Caco-2 (cell line): Measurements from ENCODE around the gene SMIM17. TPM values are rescaled to one million over a fixed set of nuclear protein-coding genes. Genes with fewer than 3 reads are reported as not detected.

Experiments
- BruUV-seq: library from RNA; stranded (reverse); fragments of 400-500 nt; replicated peaks from 2 replicates; lab custom pipeline; 2021; lab: Mats Ljungman, UMichigan
- CTCF ChIA-PET: fragments of 300-600 bp; sonication (Branson Sonifier 250); formaldehyde crosslinking; loops from one replicate; lab custom pipeline; 2022; ENCODE audit warnings: antibody characterized with exemption; lab: Charles Lee
- POLR2A ChIA-PET: fragments of 300-600 bp; sonication (Branson Sonifier 250); formaldehyde crosslinking; loops from one replicate; lab custom pipeline; 2022; ENCODE audit warnings: antibody characterized with exemption; lab: Charles Lee
- DNase-seq, 2 experiments: peaks; one replicate each; pipeline versions ENCODE4 v3.0.0 to v3.0.0-alpha.2; 2020 to 2022
- H3K27me3 ChIP-seq: replicated peaks from 2 replicates; pipeline ENCODE4 v1.6.0; 2011; ENCODE audit warnings: low read length; ENCODE audit not compliant: control insufficient read depth, insufficient read depth
- H3K36me3 ChIP-seq: 2 replicates; pipeline ENCODE4 v1.5.1; 2011; ENCODE audit warnings: low read length; ENCODE audit not compliant: control insufficient read depth, insufficient read depth
- H3K4me1 ChIP-seq: fragments of 250-450 bp; sonication (Bioruptor Pico); 2 replicates; pipeline ENCODE4 v1.5.1; 2020; ENCODE audit warnings: mild to moderate bottlenecking
- H3K4me3 ChIP-seq: 2 replicates; pipeline ENCODE4 v1.5.1; 2011; ENCODE audit warnings: low read depth, mild to moderate bottlenecking, control low read depth, low read length
- H3K9me3 ChIP-seq: fragments of 250-450 bp; sonication (Bioruptor Pico); 2 replicates; pipeline ENCODE4 v1.5.1; 2020; ENCODE audit warnings: mild to moderate bottlenecking, moderate library complexity
- H3K27ac Mint-ChIP-seq: one replicate; pipeline ENCODE4 v1.8.0; 2022; ENCODE audit warnings: mixed read lengths; ENCODE audit not compliant: unreplicated experiment
- H3K27me3 Mint-ChIP-seq: one replicate; pipeline ENCODE4 v1.8.0; 2022; ENCODE audit warnings: mixed read lengths; ENCODE audit not compliant: insufficient read depth, unreplicated experiment
- H3K36me3 Mint-ChIP-seq: one replicate; pipeline ENCODE4 v1.8.0; 2022; ENCODE audit warnings: mild to moderate bottlenecking, mixed read lengths; ENCODE audit not compliant: insufficient read depth, unreplicated experiment
- H3K4me1 Mint-ChIP-seq: one replicate; pipeline ENCODE4 v1.8.0; 2022; ENCODE audit warnings: low read depth, mixed read lengths; ENCODE audit not compliant: unreplicated experiment
- H3K4me3 Mint-ChIP-seq: one replicate; pipeline ENCODE4 v1.8.0; 2022; ENCODE audit warnings: mild to moderate bottlenecking, moderate library complexity, mixed read lengths; ENCODE audit not compliant: unreplicated experiment
- H3K9me3 Mint-ChIP-seq: one replicate; pipeline ENCODE4 v1.8.0; 2022; ENCODE audit warnings: mixed read lengths; ENCODE audit not compliant: unreplicated experiment
- CTCF ChIP-seq, 2 experiments: fragments of 200-600 bp in 1 of 2; IDR thresholded peaks; 1 replicate in 1 of 2; 2 replicates in 1 of 2; pipeline versions ENCODE4 v1.5.1 to v1.8.0; 2011 to 2022; ENCODE audit warnings: antibody characterized with exemption in 1 of 2, control low read depth in 1 of 2, inconsistent platforms in 1 of 2, low read depth in 1 of 2, low read length in 1 of 2, mild to moderate bottlenecking in 1 of 2, moderate library complexity in 1 of 2; ENCODE audit not compliant: insufficient read depth in 1 of 2, severe bottlenecking in 1 of 2, unreplicated experiment in 1 of 2
- intact Hi-C: fragments of 100-400 bp; cut with micrococcal nuclease; formaldehyde crosslinking; loops from one replicate; pipeline ENCODE4 v1.10.0; 2022; ENCODE audit not compliant: unreplicated experiment
- total RNA-seq: library from RNA; stranded (reverse); gene quantifications from 2 replicates; pipeline ENCODE4 v1.2.3, GENCODE V29; 2022

SMIM17 gene
- total RNA-seq, 1 experiment from 2014 or later = not detected

GRCh38 chr19:56668676-56669075 is 25.7 kb downstream of the SMIM17 start:
- H3K9me3 ChIP-seq = peaks cover 16% of the 10 kb centered on the region; the same call in 1 of the 2 replicates
- Mint-ChIP-seq H3K4me1 (no peaks in the 10 kb centered on the region), H3K36me3 (no peaks in the 10 kb centered on the region), H3K9me3 (peaks cover 20% of the 10 kb centered on the region), H3K27ac (no peak overlapping the region), H3K27me3 (no peaks in the 10 kb centered on the region), H3K4me3 (no peak overlapping the region)
- no TSS peak for BruUV-seq
- intact Hi-C loops = no loop called here
- TF ChIP-seq CTCF (IDR thresholded peaks at IDR 0.05; ENCODE audit: insufficient read depth in 1 of 2, low read depth in 1 of 2, low read length in 1 of 2, severe bottlenecking in 1 of 2, unreplicated experiment in 1 of 2) = no peak
- CTCF ChIA-PET = no interaction called here
- no peak for DNase-seq
- H3K4me3 ChIP-seq = no peak overlapping the region
- POLR2A ChIA-PET = no interaction called here
- no peaks in the 10 kb centered on the region for H3K27me3 ChIP-seq
- no peaks in the 10 kb centered on the region for H3K36me3 ChIP-seq
- H3K4me1 ChIP-seq = no peaks in the 10 kb centered on the region

- H3K36me3 Mint-ChIP-seq = no peaks in the 10 kb centered on the region
- no TSS peak for BruUV-seq
- H3K4me1 Mint-ChIP-seq = no peaks in the 10 kb centered on the region
- intact Hi-C loops = no loop called here
- no peaks in the 10 kb centered on the region for H3K27me3 ChIP-seq
- no peaks in the 10 kb centered on the region for H3K4me1 ChIP-seq
- POLR2A ChIA-PET = no interaction called here
- no peak overlapping the region for H3K4me3 ChIP-seq
- DNase-seq = no peak
- CTCF ChIA-PET = no interaction called here
- no peak overlapping the region for H3K4me3 Mint-ChIP-seq
- peaks cover 20% of the 10 kb centered on the region for H3K9me3 Mint-ChIP-seq
- H3K27me3 Mint-ChIP-seq = no peaks in the 10 kb centered on the region
- H3K9me3 ChIP-seq = peaks cover 16% of the 10 kb centered on the region; the same call in 1 of the 2 replicates
- H3K36me3 ChIP-seq = no peaks in the 10 kb centered on the region
- TF ChIP-seq CTCF (IDR thresholded peaks at IDR 0.05; ENCODE audit: insufficient read depth in 1 of 2, low read depth in 1 of 2, low read length in 1 of 2, severe bottlenecking in 1 of 2, unreplicated experiment in 1 of 2) = no peak
- H3K27ac Mint-ChIP-seq = no peak overlapping the region
These were observed 27.5 kb downstream of the SMIM17 start for GRCh38 chr19:56670401-56670960.

- intact Hi-C loops = no loop called here
- no peaks in the 10 kb centered on the region for H3K27me3 ChIP-seq
- ChIA-PET POLR2A (no interaction called here), CTCF (no interaction called here)
- H3K9me3 ChIP-seq = peaks cover 16% of the 10 kb centered on the region; the same call in 1 of the 2 replicates
- H3K4me3 ChIP-seq = no peak overlapping the region
- Mint-ChIP-seq H3K4me1 (no peaks in the 10 kb centered on the region), H3K36me3 (no peaks in the 10 kb centered on the region), H3K9me3 (peaks cover 20% of the 10 kb centered on the region), H3K27me3 (no peaks in the 10 kb centered on the region), H3K27ac (no peak overlapping the region), H3K4me3 (no peak overlapping the region)
- no peaks in the 10 kb centered on the region for H3K36me3 ChIP-seq
- TF ChIP-seq CTCF (IDR thresholded peaks at IDR 0.05; ENCODE audit: insufficient read depth in 1 of 2, low read depth in 1 of 2, low read length in 1 of 2, severe bottlenecking in 1 of 2, unreplicated experiment in 1 of 2) = no peak
- BruUV-seq = no TSS peak
- no peak for DNase-seq
- H3K4me1 ChIP-seq = no peaks in the 10 kb centered on the region
These were observed 28.1 kb downstream of the SMIM17 start for GRCh38 chr19:56670961-56671612.
